ENCODE results near the gene C10orf143. TPM values are rescaled to one million over a fixed set of nuclear protein-coding genes. Genes with fewer than 3 reads are reported as not detected.
"Not testable (repeated sequence)": the region's sequence is repeated elsewhere in the genome, so short reads cannot be mapped to it uniquely, and the experiment has no call there.

The C10orf143 gene
- polyA plus RNA-seq, 4 donors = 6.1 to 7.7 (median 6.8) TPM

GRCh38 chr10:130038019-130038555, 72.5 kb downstream of the C10orf143 start:
- DNase-seq (ENCODE audit: low read depth in 4 of 4, low spot score in 2 of 4) = no peak

- no peak for DNase-seq (ENCODE audit: low read depth in 4 of 4, low spot score in 2 of 4)
These were observed 73.4 kb downstream of the C10orf143 start for GRCh38 chr10:130037169-130037661.

- no peak for DNase-seq (ENCODE audit: low read depth in 4 of 4, low spot score in 2 of 4)
These were observed 74.1 kb downstream of the C10orf143 start for GRCh38 chr10:130036296-130037065.

GRCh38 chr10:130029209-130029608, 81.4 kb downstream of the C10orf143 start:
- DNase-seq (ENCODE audit: low read depth in 4 of 4, low spot score in 2 of 4) = no peak

- no peak for DNase-seq (ENCODE audit: low read depth in 4 of 4, low spot score in 2 of 4)
These were observed 82.2 kb downstream of the C10orf143 start for GRCh38 chr10:130028465-130028819.

GRCh38 chr10:130027716-130028464, 82.7 kb downstream of the C10orf143 start:
- no peak for DNase-seq (ENCODE audit: low read depth in 4 of 4, low spot score in 2 of 4)

- no peak for DNase-seq (ENCODE audit: low read depth in 4 of 4, low spot score in 2 of 4)
These were observed 83.8 kb downstream of the C10orf143 start for GRCh38 chr10:130026670-130027456.

- no peak for DNase-seq (ENCODE audit: low read depth in 4 of 4, low spot score in 2 of 4)
These were observed 84.7 kb downstream of the C10orf143 start for GRCh38 chr10:130025811-130026485.

GRCh38 chr10:130025326-130025725, 85.3 kb downstream of the C10orf143 start:
- DNase-seq (ENCODE audit: low read depth in 4 of 4, low spot score in 2 of 4) = no peak

- no peak for DNase-seq (ENCODE audit: low read depth in 4 of 4, low spot score in 2 of 4)
These were observed 85.8 kb downstream of the C10orf143 start for GRCh38 chr10:130024779-130025325.

GRCh38 chr10:130024326-130024725, 86.3 kb downstream of the C10orf143 start:
- not testable (repeated sequence) for DNase-seq (ENCODE audit: low read depth in 4 of 4, low spot score in 2 of 4)

- no peak for DNase-seq (ENCODE audit: low read depth in 4 of 4, low spot score in 2 of 4)
These were observed 87.0 kb downstream of the C10orf143 start for GRCh38 chr10:130023454-130024230.

GRCh38 chr10:130022511-130023299, 87.9 kb downstream of the C10orf143 start:
- DNase-seq (ENCODE audit: low read depth in 4 of 4, low spot score in 2 of 4) = no peak

- DNase-seq (ENCODE audit: low read depth in 4 of 4, low spot score in 2 of 4) = no peak
These were observed 88.5 kb downstream of the C10orf143 start for GRCh38 chr10:130022086-130022485.

GRCh38 chr10:130021383-130021950, 89.2 kb downstream of the C10orf143 start:
- DNase-seq (ENCODE audit: low read depth in 4 of 4, low spot score in 2 of 4) = no peak

GRCh38 chr10:130020651-130021382, 89.8 kb downstream of the C10orf143 start:
- no peak for DNase-seq (ENCODE audit: low read depth in 4 of 4, low spot score in 2 of 4)

GRCh38 chr10:130018730-130019185, 91.9 kb downstream of the C10orf143 start:
- no peak for DNase-seq (ENCODE audit: low read depth in 4 of 4, low spot score in 2 of 4)

All from left renal cortex interstitium (tissue), 4 donors.